ENCODE data around the gene TSHZ2.

DNA sequence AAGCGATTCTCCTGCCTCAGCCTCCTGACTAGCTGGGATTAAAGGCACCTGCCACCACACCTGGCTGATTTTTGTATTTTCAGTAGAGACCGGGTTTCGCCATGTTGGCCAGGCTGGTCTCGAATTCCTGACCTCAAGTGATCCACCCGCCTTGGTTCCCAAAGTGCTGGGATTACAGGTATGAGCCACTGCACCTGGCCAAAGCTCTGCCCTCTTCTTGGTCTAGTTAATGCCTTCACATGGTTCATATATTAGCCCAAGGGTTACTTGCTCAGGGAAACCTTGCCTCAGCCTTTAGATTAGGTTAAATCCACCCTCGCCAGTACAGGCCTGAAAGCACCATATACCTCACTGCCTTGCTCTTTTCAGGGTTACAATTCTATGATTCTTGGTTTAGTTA is 26.1 kb downstream of the TSHZ2 start:
- TF ChIP-seq, protein P1, sequence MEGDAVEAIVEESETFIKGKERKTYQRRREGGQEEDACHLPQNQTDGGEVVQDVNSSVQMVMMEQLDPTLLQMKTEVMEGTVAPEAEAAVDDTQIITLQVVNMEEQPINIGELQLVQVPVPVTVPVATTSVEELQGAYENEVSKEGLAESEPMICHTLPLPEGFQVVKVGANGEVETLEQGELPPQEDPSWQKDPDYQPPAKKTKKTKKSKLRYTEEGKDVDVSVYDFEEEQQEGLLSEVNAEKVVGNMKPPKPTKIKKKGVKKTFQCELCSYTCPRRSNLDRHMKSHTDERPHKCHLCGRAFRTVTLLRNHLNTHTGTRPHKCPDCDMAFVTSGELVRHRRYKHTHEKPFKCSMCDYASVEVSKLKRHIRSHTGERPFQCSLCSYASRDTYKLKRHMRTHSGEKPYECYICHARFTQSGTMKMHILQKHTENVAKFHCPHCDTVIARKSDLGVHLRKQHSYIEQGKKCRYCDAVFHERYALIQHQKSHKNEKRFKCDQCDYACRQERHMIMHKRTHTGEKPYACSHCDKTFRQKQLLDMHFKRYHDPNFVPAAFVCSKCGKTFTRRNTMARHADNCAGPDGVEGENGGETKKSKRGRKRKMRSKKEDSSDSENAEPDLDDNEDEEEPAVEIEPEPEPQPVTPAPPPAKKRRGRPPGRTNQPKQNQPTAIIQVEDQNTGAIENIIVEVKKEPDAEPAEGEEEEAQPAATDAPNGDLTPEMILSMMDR (IDR thresholded peaks at IDR 0.05), result no peak
- TF ChIP-seq POLR2AphosphoS5 (IDR thresholded peaks at IDR 0.05; ENCODE audit: insufficient read depth in 1 of 2, low read depth in 1 of 2), result no peak
- no peak for TF ChIP-seq POLR2A (IDR thresholded peaks at IDR 0.05)

All from vagina (tissue), 2 donors.